Fibroblast of lung (primary cell): ENCODE measurements around the gene CEP192. TPM values are rescaled to one million over a fixed set of nuclear protein-coding genes. Genes with fewer than 3 reads are reported as not detected.

Experiments used
- DNase-seq, 2 donors: peaks; one replicate each; pipeline versions ENCODE4 v3.0.0 to v3.0.0-alpha.2; 2010; ENCODE audit warnings: low read depth in 2 of 2
- H2AFZ ChIP-seq: 2 replicates; pipeline ENCODE4 v1.5.1; 2012; ENCODE audit warnings: low read length, control low read depth, inconsistent platforms
- H3K27ac ChIP-seq: 2 replicates; pipeline ENCODE4 v1.5.1; 2011; ENCODE audit warnings: low read length, control low read depth; ENCODE audit not compliant: insufficient read depth
- H3K27me3 ChIP-seq: 2 replicates; pipeline ENCODE4 v1.5.1; 2011; ENCODE audit warnings: mild to moderate bottlenecking, low read length; ENCODE audit not compliant: control insufficient read depth, insufficient read depth
- H3K36me3 ChIP-seq: 2 replicates; pipeline ENCODE4 v1.5.1; 2011; ENCODE audit warnings: low read length; ENCODE audit not compliant: control insufficient read depth, insufficient read depth
- H3K4me1 ChIP-seq: 2 replicates; pipeline ENCODE4 v1.5.1; 2011; ENCODE audit warnings: low read length; ENCODE audit not compliant: control insufficient read depth, insufficient read depth; ENCODE audit errors: extremely low read depth
- H3K4me2 ChIP-seq: 2 replicates; pipeline ENCODE4 v1.5.1; 2011; ENCODE audit warnings: low read length, control low read depth; ENCODE audit not compliant: insufficient read depth; ENCODE audit errors: extremely low read depth
- H3K4me3 ChIP-seq, 4 experiments: fragments of 200-600 bp in 1 of 4; sonication (generic) in 1 of 4; replicated peaks in 1 of 4; 2 replicates each; pipeline ENCODE4 v1.5.1; 2011 to 2016; ENCODE audit warnings: low read length in 4 of 4, low read depth in 3 of 4, mild to moderate bottlenecking in 3 of 4, control low read depth in 2 of 4, inconsistent platforms in 1 of 4, mixed read lengths in 1 of 4; ENCODE audit not compliant: insufficient read depth in 1 of 4; ENCODE audit errors: control extremely low read depth in 1 of 4
- H3K79me2 ChIP-seq: 2 replicates; pipeline ENCODE4 v1.5.1; 2012; ENCODE audit warnings: mild to moderate bottlenecking, low read length, inconsistent platforms; ENCODE audit not compliant: control insufficient read depth, insufficient read depth
- H3K9ac ChIP-seq: 2 replicates; pipeline ENCODE4 v1.5.1; 2011; ENCODE audit warnings: mild to moderate bottlenecking, low read length, control low read depth; ENCODE audit not compliant: insufficient read depth
- H3K9me3 ChIP-seq: 2 replicates; pipeline ENCODE4 v1.5.1; 2012; ENCODE audit warnings: low read depth, low read length; ENCODE audit not compliant: control insufficient read depth, insufficient read depth
- H4K20me1 ChIP-seq: 2 replicates; pipeline ENCODE4 v1.5.1; 2011; ENCODE audit warnings: low read length; ENCODE audit not compliant: control insufficient read depth, insufficient read depth; ENCODE audit errors: extremely low read depth
- CTCF ChIP-seq, 2 donors: IDR thresholded peaks in 1 of 2; conservative IDR thresholded peaks in 1 of 2; 1 replicate in 1 of 2; 2 replicates in 1 of 2; pipeline ENCODE4 v1.5.1; 2011 to 2012; ENCODE audit warnings: low read length in 2 of 2, control low read depth in 1 of 2, inconsistent platforms in 1 of 2, low read depth in 1 of 2, mild to moderate bottlenecking in 1 of 2
- EZH2 ChIP-seq: IDR thresholded peaks from 2 replicates; pipeline ENCODE4 v1.5.1; 2012; ENCODE audit warnings: low read length, control low read depth, mild to moderate bottlenecking; ENCODE audit errors: missing control alignments
- polyA plus RNA-seq, 2 donors: library from polyadenylated mRNA; depleted of rRNA in 1 of 2; stranded (reverse) in 1 of 2; unstranded in 1 of 2; fragments of >200 nt; gene quantifications; 2 replicates each; pipeline ENCODE4 v1.2.1, GENCODE V29; 2011 to 2012; ENCODE audit warnings: missing spikeins in 1 of 2
- total RNA-seq: library from RNA; depleted of rRNA; stranded (reverse); fragments of >200 nt; gene quantifications from 2 replicates; pipeline ENCODE4 v1.2.1, GENCODE V29; 2014

Gene CEP192
- total and polyA plus RNA-seq, 2 donors (not counting 1 experiment from before 2014, with no cell fraction given) = 12.5 to 32.7 TPM

DNA sequence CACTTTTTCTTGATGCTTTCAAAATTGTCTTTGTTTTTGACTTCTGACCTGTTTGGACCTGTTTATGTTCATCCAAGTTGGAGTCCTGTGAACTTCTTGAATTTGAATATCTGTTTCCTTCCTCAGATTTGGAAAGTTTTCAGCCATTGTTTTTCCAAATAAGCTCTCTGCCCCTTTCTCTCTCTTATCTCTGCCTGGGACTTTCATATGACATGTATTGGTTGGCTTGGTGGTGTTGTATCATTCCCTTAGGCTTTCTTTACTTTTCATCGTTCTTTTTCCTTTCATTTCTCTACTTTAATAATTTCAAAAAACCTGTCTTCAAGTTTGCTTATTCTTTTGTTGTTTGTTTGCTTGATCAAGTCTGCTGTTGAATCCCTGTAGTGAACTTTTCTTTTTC, 167.3 kb downstream of the CEP192 start:
- Histone ChIP-seq H3K4me3 (no peak overlapping the region), H3K36me3 (no peaks in the 10 kb centered on the region), H3K79me2 (no peaks in the 10 kb centered on the region), H3K4me2 (no peak overlapping the region), H2AFZ (no peak overlapping the region), H3K9ac (no peak overlapping the region), H3K4me1 (no peaks in the 10 kb centered on the region), H4K20me1 (no peaks in the 10 kb centered on the region), H3K27ac (no peak overlapping the region), H3K27me3 (no peaks in the 10 kb centered on the region), H3K9me3 (no peaks in the 10 kb centered on the region)
- no peak for DNase-seq
- TF ChIP-seq CTCF (conservative IDR thresholded peaks at IDR 0.05 in 1 of 2, IDR thresholded peaks at IDR 0.05 in 1 of 2; ENCODE audit: low read depth in 1 of 2, low read length in 2 of 2) = no peak
- TF ChIP-seq EZH2 = no peak

- Histone ChIP-seq H3K27ac (no peak overlapping the region), H3K9ac (no peak overlapping the region), H3K79me2 (no peaks in the 10 kb centered on the region), H4K20me1 (no peaks in the 10 kb centered on the region), H3K4me2 (peak overlapping the region; percentile 44), H3K4me3 (no peak overlapping the region), H3K36me3 (no peaks in the 10 kb centered on the region), H3K27me3 (no peaks in the 10 kb centered on the region), H2AFZ (peak overlapping the region; percentile 33), H3K9me3 (no peaks in the 10 kb centered on the region), H3K4me1 (no peaks in the 10 kb centered on the region)
- TF ChIP-seq EZH2 = no peak
- peak; percentile 75 to 83 for TF ChIP-seq CTCF (conservative IDR thresholded peaks at IDR 0.05 in 1 of 2, IDR thresholded peaks at IDR 0.05 in 1 of 2; ENCODE audit: low read depth in 1 of 2, low read length in 2 of 2)
- DNase-seq = peak; percentile 53 to 76
These were observed 168.4 kb downstream of the CEP192 start for GRCh38 chr18:13159579-13159978.

- no peak overlapping the region for H3K4me2 ChIP-seq
- no peaks in the 10 kb centered on the region for H3K4me1 ChIP-seq
- H3K36me3 ChIP-seq = no peaks in the 10 kb centered on the region
- no peak overlapping the region for H3K4me3 ChIP-seq
- no peaks in the 10 kb centered on the region for H4K20me1 ChIP-seq
- no peaks in the 10 kb centered on the region for H3K27me3 ChIP-seq
- H2AFZ ChIP-seq = no peak overlapping the region
- no peak overlapping the region for H3K27ac ChIP-seq
- no peak for TF ChIP-seq EZH2
- TF ChIP-seq CTCF (conservative IDR thresholded peaks at IDR 0.05 in 1 of 2, IDR thresholded peaks at IDR 0.05 in 1 of 2; ENCODE audit: low read depth in 1 of 2, low read length in 2 of 2) = no peak
- no peaks in the 10 kb centered on the region for H3K79me2 ChIP-seq
- H3K9me3 ChIP-seq = no peaks in the 10 kb centered on the region
- no peak for DNase-seq
- H3K9ac ChIP-seq = no peak overlapping the region
These were observed 170.2 kb downstream of the CEP192 start for GRCh38 chr18:13161276-13161899.
